HL-60 (cell line): ENCODE data around the gene PTPRM.

Experiments
- DNase-seq, 2 experiments: peaks; one replicate each; pipeline ENCODE4 v3.0.0-alpha.2; 2010 to 2020; ENCODE audit warnings: low read depth in 1 of 2, low spot score in 1 of 2
- H3K27ac ChIP-seq: fragments of 250-450 bp; sonication (Bioruptor Pico); replicated peaks from 2 replicates; pipeline ENCODE4 v1.5.1; 2020; ENCODE audit warnings: mild to moderate bottlenecking, moderate library complexity
- H3K27me3 ChIP-seq: fragments of 250-450 bp; sonication (Bioruptor Pico); 2 replicates; pipeline ENCODE4 v1.5.1; 2021; ENCODE audit warnings: mild to moderate bottlenecking, moderate library complexity; ENCODE audit not compliant: insufficient read depth, poor library complexity, severe bottlenecking
- H3K4me3 ChIP-seq: replicated peaks from 2 replicates; pipeline ENCODE4 v1.5.1; 2011; ENCODE audit warnings: mild to moderate bottlenecking, control low read depth, low read length; ENCODE audit not compliant: insufficient read depth
- CTCF ChIP-seq: IDR thresholded peaks from one replicate; pipeline ENCODE4 v1.5.1; 2011; ENCODE audit warnings: low read length, control low read depth, inconsistent platforms; ENCODE audit not compliant: insufficient read depth
- GABPA ChIP-seq: IDR thresholded peaks from 2 replicates; pipeline ENCODE4 v1.6.1; 2012; ENCODE audit warnings: low read depth
- POLR2AphosphoS5 ChIP-seq: IDR thresholded peaks from 2 replicates; pipeline ENCODE4 v1.6.1; 2012; ENCODE audit warnings: low read depth
- SPI1 ChIP-seq: IDR thresholded peaks from 2 replicates; pipeline ENCODE4 v1.6.1; 2012; ENCODE audit warnings: low read depth, mild to moderate bottlenecking, borderline replicate concordance
- TF ChIP-seq, protein P1 (sequence below): IDR thresholded peaks from 2 replicates; pipeline ENCODE4 v1.6.1; 2012; ENCODE audit warnings: low read depth; ENCODE audit not compliant: insufficient replicate concordance

The PTPRM gene

DNA sequence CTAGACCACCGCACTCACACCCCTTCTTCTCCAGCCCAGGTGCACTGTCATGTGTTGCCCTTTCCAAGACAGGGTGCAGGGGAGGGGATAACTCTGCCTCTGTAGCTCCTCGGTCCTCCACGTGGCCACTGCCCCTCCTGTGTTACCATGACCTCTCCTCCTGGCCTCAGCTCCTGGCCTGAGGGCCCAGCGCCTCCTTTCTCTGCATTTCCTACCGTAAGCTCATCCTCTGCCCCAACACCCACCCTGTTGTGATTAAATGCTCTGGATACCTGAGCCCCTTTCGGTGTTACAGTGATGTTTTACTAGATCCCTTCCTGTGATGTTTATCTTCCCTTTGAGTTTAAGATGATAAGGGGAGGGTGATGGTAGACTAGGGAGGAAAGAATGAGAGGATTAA lies 242.3 kb downstream of the PTPRM start:
- no peak overlapping the region for H3K27ac ChIP-seq
- H3K27me3 ChIP-seq: no peaks in the 10 kb centered on the region
- no peak for TF ChIP-seq POLR2AphosphoS5
- no peak for TF ChIP-seq SPI1
- TF ChIP-seq GABPA: no peak
- TF ChIP-seq, protein P1, sequence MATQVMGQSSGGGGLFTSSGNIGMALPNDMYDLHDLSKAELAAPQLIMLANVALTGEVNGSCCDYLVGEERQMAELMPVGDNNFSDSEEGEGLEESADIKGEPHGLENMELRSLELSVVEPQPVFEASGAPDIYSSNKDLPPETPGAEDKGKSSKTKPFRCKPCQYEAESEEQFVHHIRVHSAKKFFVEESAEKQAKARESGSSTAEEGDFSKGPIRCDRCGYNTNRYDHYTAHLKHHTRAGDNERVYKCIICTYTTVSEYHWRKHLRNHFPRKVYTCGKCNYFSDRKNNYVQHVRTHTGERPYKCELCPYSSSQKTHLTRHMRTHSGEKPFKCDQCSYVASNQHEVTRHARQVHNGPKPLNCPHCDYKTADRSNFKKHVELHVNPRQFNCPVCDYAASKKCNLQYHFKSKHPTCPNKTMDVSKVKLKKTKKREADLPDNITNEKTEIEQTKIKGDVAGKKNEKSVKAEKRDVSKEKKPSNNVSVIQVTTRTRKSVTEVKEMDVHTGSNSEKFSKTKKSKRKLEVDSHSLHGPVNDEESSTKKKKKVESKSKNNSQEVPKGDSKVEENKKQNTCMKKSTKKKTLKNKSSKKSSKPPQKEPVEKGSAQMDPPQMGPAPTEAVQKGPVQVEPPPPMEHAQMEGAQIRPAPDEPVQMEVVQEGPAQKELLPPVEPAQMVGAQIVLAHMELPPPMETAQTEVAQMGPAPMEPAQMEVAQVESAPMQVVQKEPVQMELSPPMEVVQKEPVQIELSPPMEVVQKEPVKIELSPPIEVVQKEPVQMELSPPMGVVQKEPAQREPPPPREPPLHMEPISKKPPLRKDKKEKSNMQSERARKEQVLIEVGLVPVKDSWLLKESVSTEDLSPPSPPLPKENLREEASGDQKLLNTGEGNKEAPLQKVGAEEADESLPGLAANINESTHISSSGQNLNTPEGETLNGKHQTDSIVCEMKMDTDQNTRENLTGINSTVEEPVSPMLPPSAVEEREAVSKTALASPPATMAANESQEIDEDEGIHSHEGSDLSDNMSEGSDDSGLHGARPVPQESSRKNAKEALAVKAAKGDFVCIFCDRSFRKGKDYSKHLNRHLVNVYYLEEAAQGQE: no peak
- TF ChIP-seq CTCF: no peak
- no peak overlapping the region for H3K4me3 ChIP-seq
- DNase-seq: no peak

- H3K4me3 ChIP-seq: no peak overlapping the region
- no peak for DNase-seq
- TF ChIP-seq SPI1: no peak
- TF ChIP-seq, protein P1: no peak
- no peak for TF ChIP-seq CTCF
- no peak for TF ChIP-seq GABPA
- TF ChIP-seq POLR2AphosphoS5: no peak
- no peaks in the 10 kb centered on the region for H3K27me3 ChIP-seq
- no peak overlapping the region for H3K27ac ChIP-seq
Measured at GRCh38 chr18:7809978-7810377, 242.9 kb downstream of the PTPRM start.

DNA sequence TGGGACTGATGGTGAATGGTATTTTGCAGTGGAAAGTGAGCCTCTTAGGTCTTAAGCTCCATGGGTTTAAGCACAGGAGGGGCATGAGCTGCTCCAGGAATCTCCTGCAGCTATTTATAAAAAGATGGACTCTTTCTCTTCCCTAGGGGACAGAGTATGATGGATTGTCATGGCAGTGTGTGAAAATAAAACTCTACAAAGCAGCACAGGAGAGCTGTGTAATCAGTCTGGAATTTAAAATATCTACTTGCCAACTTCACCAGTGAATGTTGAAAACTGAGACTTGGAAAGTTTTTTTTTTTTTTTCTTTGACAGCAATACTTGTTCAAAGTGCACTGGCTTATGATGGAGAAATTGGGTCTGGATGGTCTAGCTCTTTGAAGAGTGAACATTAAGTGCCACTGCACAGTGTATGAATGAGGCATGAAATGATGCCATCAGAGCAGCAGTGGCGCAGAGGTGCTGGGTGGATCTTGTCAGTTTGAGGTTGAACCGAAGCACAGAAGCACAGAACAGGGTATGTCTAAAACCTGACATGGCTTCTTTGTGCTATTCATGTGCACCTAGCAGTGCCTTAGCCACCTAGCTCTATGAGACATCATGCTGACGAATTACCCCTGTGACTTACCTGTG lies 245.4 kb downstream of the PTPRM start:
- Histone ChIP-seq H3K27ac (no peak overlapping the region), H3K27me3 (no peaks in the 10 kb centered on the region), H3K4me3 (no peak overlapping the region)
- TF ChIP-seq GABPA: no peak
- TF ChIP-seq POLR2AphosphoS5: no peak
- no peak for TF ChIP-seq SPI1
- TF ChIP-seq CTCF: no peak
- TF ChIP-seq, protein P1: no peak
- DNase-seq: no peak
